SK-N-SH (cell line): ENCODE results near the gene NLRP1. TPM values are rescaled to one million over a fixed set of nuclear protein-coding genes. Genes with fewer than 3 reads are reported as not detected.

ENCODE experiments used
- CTCF ChIA-PET: fragments of 300-600, 350-600 bp; formaldehyde crosslinking; extraction: SDS; loops from one replicate; lab custom pipeline; 2021; lab: Yijun Ruan, JAX
- POLR2A ChIA-PET: fragments of 350-600 bp; sonication (Branson Sonifier 250); formaldehyde crosslinking; extraction: SDS; loops from one replicate; lab custom pipeline; 2020; ENCODE audit warnings: antibody characterized with exemption, inconsistent platforms; lab: Yijun Ruan, JAX
- DNase-seq: peaks from one replicate; pipeline ENCODE4 v3.0.0; 2012
- H2AFZ ChIP-seq: fragments of 200-600 bp; sonication (generic); 2 replicates; pipeline ENCODE4 v1.8.1; 2016; ENCODE audit warnings: antibody characterized with exemption, mild to moderate bottlenecking, low read depth
- H3F3A ChIP-seq: fragments of 200-600 bp; sonication (generic); replicated peaks from 2 replicates; pipeline ENCODE3; 2016; ENCODE audit warnings: antibody characterized with exemption, mild to moderate bottlenecking; ENCODE audit not compliant: insufficient read depth
- H3K27ac ChIP-seq, 2 experiments: fragments of 200-500 bp in 1 of 2; fragments of 200-600 bp in 1 of 2; sonication (Bioruptor generic) in 1 of 2; sonication (generic), shearing (Covaris generic) in 1 of 2; 2 replicates each; pipeline versions ENCODE4 v1.5.1 to v1.6.1; 2014 to 2016; ENCODE audit warnings: low read depth in 2 of 2, inconsistent platforms in 1 of 2, low read length in 1 of 2, mild to moderate bottlenecking in 1 of 2, mixed read lengths in 1 of 2
- H3K27me3 ChIP-seq: fragments of 200-600 bp; sonication (generic), shearing (Covaris generic); 2 replicates; pipeline ENCODE4 v1.6.1; 2016; ENCODE audit warnings: mixed run types; ENCODE audit not compliant: insufficient read depth
- H3K36me3 ChIP-seq, 2 experiments: fragments of 200-500 bp in 1 of 2; fragments of 200-600 bp in 1 of 2; sonication (Bioruptor generic) in 1 of 2; sonication (generic) in 1 of 2; replicated peaks in 1 of 2; 2 replicates each; pipeline versions ENCODE3 to v1.5.1; 2014 to 2016; ENCODE audit warnings: low read length in 1 of 2, mild to moderate bottlenecking in 1 of 2; ENCODE audit not compliant: insufficient read depth in 2 of 2, control insufficient read depth in 1 of 2
- H3K4me1 ChIP-seq, 2 experiments: fragments of 200-500 bp in 1 of 2; fragments of 200-600 bp in 1 of 2; sonication (Bioruptor generic) in 1 of 2; sonication (generic), shearing (Covaris generic) in 1 of 2; 2 replicates each; pipeline versions ENCODE4 v1.5.1 to v1.6.1; 2014 to 2016; ENCODE audit warnings: low read depth in 1 of 2, low read length in 1 of 2, mixed run types in 1 of 2; ENCODE audit not compliant: insufficient read depth in 2 of 2, control insufficient read depth in 1 of 2
- H3K4me2 ChIP-seq: fragments of 200-600 bp; sonication (generic), shearing (Covaris generic); 2 replicates; pipeline ENCODE4 v1.6.1; 2017; ENCODE audit warnings: mixed run types
- H3K4me3 ChIP-seq, 2 experiments: fragments of 200-500 bp in 1 of 2; fragments of 200-600 bp in 1 of 2; sonication (Bioruptor generic) in 1 of 2; sonication (generic), shearing (Covaris generic) in 1 of 2; 2 replicates each; pipeline versions ENCODE4 v1.5.1 to v1.8.1; 2014 to 2016; ENCODE audit warnings: low read depth in 2 of 2, inconsistent platforms in 1 of 2, low read length in 1 of 2, mild to moderate bottlenecking in 1 of 2, mixed read lengths in 1 of 2, moderate library complexity in 1 of 2
- H3K79me2 ChIP-seq: fragments of 200-600 bp; sonication (generic); 2 replicates; pipeline ENCODE4 v1.8.1; 2017; ENCODE audit warnings: mild to moderate bottlenecking; ENCODE audit not compliant: insufficient read depth
- H3K9ac ChIP-seq: fragments of 200-600 bp; sonication (generic); 2 replicates; pipeline ENCODE4 v1.6.1; 2017; ENCODE audit warnings: mixed run types
- H3K9me2 ChIP-seq: fragments of 200-600 bp; sonication (generic); 2 replicates; pipeline ENCODE4 v1.6.1; 2017; ENCODE audit warnings: mixed run types
- H3K9me3 ChIP-seq: fragments of 200-600 bp; sonication (generic); 2 replicates; pipeline ENCODE4 v1.6.1; 2017; ENCODE audit warnings: mixed run types, mild to moderate bottlenecking, moderate library complexity
- H4K20me1 ChIP-seq: fragments of 200-600 bp; sonication (generic); 2 replicates; pipeline ENCODE4 v1.6.1; 2017; ENCODE audit warnings: mild to moderate bottlenecking, mixed run types; ENCODE audit not compliant: insufficient read depth
- ELF1 ChIP-seq: IDR thresholded peaks from 2 replicates; pipeline ENCODE4 v1.4.0; 2012
- FOSL2 ChIP-seq: IDR thresholded peaks from 2 replicates; pipeline ENCODE4 v1.4.0; 2012; ENCODE audit warnings: low read depth, mild to moderate bottlenecking, moderate library complexity, borderline replicate concordance
- FOXJ3 ChIP-seq: sonication (generic); formaldehyde crosslinking; IDR thresholded peaks from 2 replicates; pipeline ENCODE4 v1.5.1; 2020; ENCODE audit warnings: mild to moderate bottlenecking, missing genetic modification reagents
- FOXM1 ChIP-seq: IDR thresholded peaks from 2 replicates; pipeline ENCODE4 v1.4.0; 2012; ENCODE audit warnings: low read depth, mild to moderate bottlenecking
- GABPA ChIP-seq: IDR thresholded peaks from 2 replicates; pipeline ENCODE4 v1.4.0; 2012; ENCODE audit warnings: low read depth, mild to moderate bottlenecking
- MEF2A ChIP-seq: IDR thresholded peaks from 2 replicates; pipeline ENCODE4 v1.4.0; 2012; ENCODE audit warnings: low read depth, borderline replicate concordance
- MXI1 ChIP-seq: IDR thresholded peaks from 2 replicates; pipeline ENCODE4 v1.6.1; 2012; ENCODE audit warnings: mild to moderate bottlenecking, low read depth, low read length, improper control_type of control experiment
- PBX3 ChIP-seq: IDR thresholded peaks from 2 replicates; pipeline ENCODE4; 2012
- POLR2AphosphoS5 ChIP-seq: IDR thresholded peaks from 2 replicates; pipeline ENCODE4 v1.6.1; 2012; ENCODE audit warnings: low read depth, low read length
- RCOR1 ChIP-seq: fragments of 150-350 bp; IDR thresholded peaks from 2 replicates; pipeline ENCODE4 v1.6.1; 2017; ENCODE audit warnings: antibody characterized with exemption, low read length
- REST ChIP-seq: IDR thresholded peaks from 2 replicates; pipeline ENCODE4 v1.6.1; 2012; ENCODE audit warnings: mild to moderate bottlenecking, low read depth, low read length, moderate library complexity
- RFX5 ChIP-seq: IDR thresholded peaks from 2 replicates; pipeline ENCODE4 v1.6.1; 2012; ENCODE audit warnings: mild to moderate bottlenecking, improper control_type of control experiment, low read length
- RXRA ChIP-seq: IDR thresholded peaks from 2 replicates; pipeline ENCODE4 v1.4.0; 2012; ENCODE audit warnings: low read depth, mild to moderate bottlenecking, borderline replicate concordance
- SMC3 ChIP-seq: IDR thresholded peaks from 2 replicates; pipeline ENCODE4 v1.6.1; 2012; ENCODE audit warnings: low read depth, low read length, improper control_type of control experiment
- TCF12 ChIP-seq: IDR thresholded peaks from 2 replicates; pipeline ENCODE4 v1.4.0; 2012
- USF2 ChIP-seq: fragments of 150-350 bp; IDR thresholded peaks from 2 replicates; pipeline ENCODE4 v1.6.1; 2017; ENCODE audit warnings: antibody characterized with exemption, low read length, low read depth, borderline replicate concordance
- YY1 ChIP-seq: IDR thresholded peaks from 2 replicates; pipeline ENCODE4 v1.4.0; 2012; ENCODE audit warnings: low read depth, mild to moderate bottlenecking
- ZBTB33 ChIP-seq: IDR thresholded peaks from 2 replicates; pipeline ENCODE4 v1.4.0; 2012; ENCODE audit warnings: low read depth, borderline replicate concordance
- WGBS: methylation state at CpG from one replicate; pipeline ENCODE4 v1.1.6; 2017; ENCODE audit warnings: low lambda C conversion rate; 5-methylcytosine and 5-hydroxymethylcytosine counted together
- polyA plus RNA-seq, 3 experiments: library from polyadenylated mRNA; depleted of rRNA; stranded (reverse); fragments of >200 nt; gene quantifications; 2 replicates each; pipeline ENCODE4 v1.2.3, GENCODE V29; 2012

NLRP1 gene
- polyA plus RNA-seq, 1 of the 3 experiments (the other 2 are of a cell fraction): 51.4 TPM

GRCh38 chr17:5488752-5489151 lies 95.6 kb downstream of the NLRP1 start:
- POLR2A ChIA-PET: interaction anchor here (1.2 to 5.5 kb wide), 2 partner anchors 8 to 11 kb away, joined by 3 to 46 read pairs; a partner anchor contains a TSS
- no peak overlapping the region for H3K27ac ChIP-seq
- no peaks in the 10 kb centered on the region for H3K27me3 ChIP-seq
- peaks cover 54% of the 10 kb centered on the region for H3K79me2 ChIP-seq
- no peak for TF ChIP-seq FOSL2
- TF ChIP-seq ZBTB33: no peak
- no peak for TF ChIP-seq RXRA
- no peak for TF ChIP-seq POLR2AphosphoS5
- no peak for TF ChIP-seq GABPA
- no peak for TF ChIP-seq FOXM1
- DNase-seq: no peak
- no peaks in the 10 kb centered on the region for H4K20me1 ChIP-seq
- peaks cover 33 to 41% of the 10 kb centered on the region in 2 experiments for H3K36me3 ChIP-seq
- H3K4me1 ChIP-seq: peaks cover 15 to 16% of the 10 kb centered on the region in 2 experiments; a peak in 3 of 4 replicates
- no peak overlapping the region for H3K4me3 ChIP-seq
- peaks cover 9% of the 10 kb centered on the region for H3F3A ChIP-seq
- no peaks in the 10 kb centered on the region for H3K9me2 ChIP-seq
- CTCF ChIA-PET: no interaction called here
- H2AFZ ChIP-seq: no peak overlapping the region
- WGBS: 85% methylated on average over 8 of the region's 8 CpGs
- H3K4me2 ChIP-seq: no peak overlapping the region
- no peak overlapping the region for H3K9ac ChIP-seq
- no peaks in the 10 kb centered on the region; the same call in 1 of the 2 replicates for H3K9me3 ChIP-seq

GRCh38 chr17:5486206-5487124 lies 97.8 kb downstream of the NLRP1 start, which contains the start of gene MIS12:
Gene MIS12 (plus strand): TSS chr17:5486566. CDS start chr17:5488863, 2,297 bp downstream.
- no peaks in the 10 kb centered on the region for H4K20me1 ChIP-seq
- peak; percentile 98 for DNase-seq
- peak within 1 kb of the TSS; percentile 93 to 99 for H3K4me3 ChIP-seq
- H3K4me2 ChIP-seq: peak within 1 kb of the TSS; percentile 85
- peaks cover 15 to 16% of the 10 kb centered on the region in 2 experiments; a peak in 3 of 4 replicates for H3K4me1 ChIP-seq
- 1% methylated on average over 52 of the region's 77 CpGs for WGBS
- no peaks in the 10 kb centered on the region for H3K9me2 ChIP-seq
- CTCF ChIA-PET: interaction anchor here (0.9 to 2.1 kb wide), 6 partner anchors 12 to 47 kb away, joined by 3 to 7 read pairs (median 4); partner anchors contain the start of gene C1QBP
- peak within 1 kb of the TSS; percentile 79 for H2AFZ ChIP-seq
- peaks cover 9% of the 10 kb centered on the region for H3F3A ChIP-seq
- peak within 1 kb of the TSS; percentile 97 for H3K9ac ChIP-seq
- peaks cover 77% of the 10 kb centered on the region for H3K79me2 ChIP-seq
- POLR2A ChIA-PET: interaction anchor here (1.4 to 5.5 kb wide), 7 partner anchors 9 to 67 kb away, joined by 4 to 46 read pairs (median 8); partner anchors contain the start of genes DHX33, NUP88 and RPAIN
- H3K36me3 ChIP-seq: peaks cover 53 to 57% of the 10 kb centered on the region in 2 experiments
- H3K9me3 ChIP-seq: no peaks in the 10 kb centered on the region
- no peaks in the 10 kb centered on the region for H3K27me3 ChIP-seq
- H3K27ac ChIP-seq: peak within 1 kb of the TSS; percentile 98
- no peak for TF ChIP-seq SMC3
- peak; percentile 80 for TF ChIP-seq MXI1
- TF ChIP-seq POLR2AphosphoS5: peak; percentile 41; the same call in 1 of the 2 replicates
- 0 out of 2 replicates have a peak, but pooled peaks have one; percentile 48 for TF ChIP-seq YY1
- no peak for TF ChIP-seq MEF2A
- no peak for TF ChIP-seq REST
- TF ChIP-seq RFX5: peak; percentile 85
- peak; percentile 74 for TF ChIP-seq ELF1
- no peak for TF ChIP-seq FOXJ3 (CRISPR knock-in tag)
- TF ChIP-seq RXRA: no peak
- 0 out of 2 replicates have a peak, but pooled peaks have one; percentile 23 for TF ChIP-seq TCF12
- TF ChIP-seq RCOR1: no peak
- peak; percentile 72 for TF ChIP-seq PBX3
- TF ChIP-seq USF2: no peak
